HG02870 (cell line): ENCODE measurements around the gene RPP21.

Experiments used
- ATAC-seq: cut with Tn5 transposase; IDR thresholded peaks from one replicate; pipeline ENCODE4 v1.9.1; 2021; ENCODE audit warnings: mild to moderate bottlenecking, moderate library complexity; ENCODE audit not compliant: unreplicated experiment

The RPP21 gene

GRCh38 chr6:30328397-30328796, 16.6 kb upstream of the RPP21 start:
- ATAC-seq: no peak

DNA sequence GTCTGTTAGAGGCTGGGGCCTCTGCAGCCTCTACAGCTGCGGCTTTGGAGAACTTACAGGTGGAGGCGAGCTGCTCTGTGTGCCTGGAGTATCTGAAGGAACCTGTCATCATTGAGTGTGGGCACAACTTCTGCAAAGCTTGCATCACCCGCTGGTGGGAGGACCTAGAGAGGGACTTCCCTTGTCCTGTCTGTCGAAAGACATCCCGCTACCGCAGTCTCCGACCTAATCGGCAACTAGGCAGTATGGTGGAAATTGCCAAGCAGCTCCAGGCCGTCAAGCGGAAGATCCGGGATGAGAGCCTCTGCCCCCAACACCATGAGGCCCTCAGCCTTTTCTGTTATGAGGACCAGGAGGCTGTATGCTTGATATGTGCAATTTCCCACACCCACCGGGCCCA, 15.6 kb upstream of the RPP21 start:
- ATAC-seq: no peak

GRCh38 chr6:30331981-30332380, 13.0 kb upstream of the RPP21 start:
- no peak for ATAC-seq

GRCh38 chr6:30334075-30334783, 10.7 kb upstream of the RPP21 start:
- ATAC-seq: no peak

GRCh38 chr6:30340589-30341054, 4.3 kb upstream of the RPP21 start:
- no peak for ATAC-seq

- ATAC-seq: no peak
Measured at GRCh38 chr6:30341218-30341617, 3.7 kb upstream of the RPP21 start.

DNA sequence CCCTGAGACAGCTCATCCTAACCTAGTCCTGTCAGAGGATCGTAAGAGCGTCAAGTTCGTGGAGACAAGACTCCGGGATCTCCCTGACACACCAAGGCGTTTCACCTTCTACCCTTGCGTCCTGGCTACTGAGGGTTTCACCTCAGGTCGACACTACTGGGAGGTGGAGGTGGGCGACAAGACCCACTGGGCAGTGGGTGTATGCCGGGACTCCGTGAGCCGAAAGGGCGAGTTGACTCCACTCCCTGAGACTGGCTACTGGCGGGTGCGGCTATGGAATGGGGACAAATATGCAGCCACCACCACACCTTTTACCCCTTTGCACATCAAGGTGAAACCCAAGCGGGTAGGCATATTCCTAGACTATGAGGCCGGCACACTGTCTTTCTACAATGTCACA, 3.2 kb upstream of the RPP21 start:
- ATAC-seq: no peak

DNA sequence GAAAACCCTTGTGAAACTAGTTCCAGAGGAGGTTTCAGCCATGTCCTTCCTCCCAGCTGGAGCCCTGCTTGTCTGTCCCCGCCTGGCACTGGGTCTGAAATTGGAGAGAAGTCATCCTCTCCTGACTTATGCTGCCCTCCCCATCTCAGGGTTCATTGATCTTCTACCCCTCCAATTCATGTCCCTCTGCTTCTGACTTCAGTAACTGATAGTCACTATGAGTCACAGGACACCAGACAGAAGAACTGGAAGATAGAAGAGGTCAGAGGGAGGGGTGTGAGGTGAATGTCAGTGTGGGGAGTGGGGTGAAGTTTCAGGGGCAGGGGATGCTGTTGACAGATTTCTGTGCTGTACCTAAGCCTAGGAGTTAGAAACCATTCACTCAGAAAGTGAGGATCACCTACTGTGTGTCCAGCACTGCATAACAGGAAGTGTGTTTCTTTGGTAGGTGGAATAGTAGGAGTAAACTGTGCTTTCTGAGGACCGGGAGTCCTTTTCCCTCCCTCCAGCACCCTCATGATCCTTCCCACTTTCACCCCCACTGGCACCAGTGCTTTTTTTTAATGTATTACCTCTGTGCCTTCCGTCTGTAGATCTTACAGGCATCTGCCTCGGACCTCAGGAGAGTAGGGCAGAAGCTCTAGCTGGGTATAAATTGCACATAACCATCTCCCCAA, 627 bp upstream of the RPP21 start:
- ATAC-seq: no peak

DNA sequence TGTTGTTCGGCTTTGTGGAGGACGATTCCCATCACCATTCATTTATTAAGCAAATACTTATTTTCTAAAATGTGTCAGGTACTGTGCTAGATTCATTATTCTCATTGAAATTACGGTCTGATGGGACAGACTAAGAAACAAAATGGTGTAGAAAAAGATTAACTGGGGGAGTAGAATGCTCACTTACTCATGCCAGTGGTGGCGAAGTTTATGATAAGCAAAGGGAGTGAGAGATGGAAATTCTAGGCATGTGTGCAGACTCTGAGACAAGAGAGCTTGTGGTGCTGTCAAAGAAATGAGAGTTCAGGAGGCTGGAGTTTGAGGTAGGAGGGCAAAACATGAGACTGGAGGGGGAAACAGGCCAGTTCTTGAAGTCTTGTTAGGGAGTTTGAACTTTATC, 896 bp downstream of the RPP21 start:
- no peak for ATAC-seq

DNA sequence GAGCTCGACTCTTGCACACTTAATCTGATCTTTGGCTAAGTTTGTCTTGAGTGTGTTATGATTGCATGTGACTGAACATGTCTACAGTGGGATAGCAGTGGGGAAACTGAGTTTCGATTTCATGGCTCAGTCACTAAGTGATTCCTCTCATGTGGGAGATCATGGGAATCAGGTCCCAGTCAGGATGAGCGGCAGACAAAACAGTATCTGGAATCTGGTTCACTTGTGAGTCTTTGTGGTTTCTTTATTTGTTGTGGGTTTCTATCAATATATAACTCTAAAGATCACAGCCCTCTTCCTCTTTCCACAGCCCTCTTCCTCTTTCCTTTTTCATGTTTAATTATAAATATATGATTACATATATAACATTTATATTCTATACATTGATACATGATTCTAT, 4.0 kb downstream of the RPP21 start:
- ATAC-seq: no peak

GRCh38 chr6:30349421-30350177, 4.6 kb downstream of the RPP21 start:
- no peak for ATAC-seq

DNA sequence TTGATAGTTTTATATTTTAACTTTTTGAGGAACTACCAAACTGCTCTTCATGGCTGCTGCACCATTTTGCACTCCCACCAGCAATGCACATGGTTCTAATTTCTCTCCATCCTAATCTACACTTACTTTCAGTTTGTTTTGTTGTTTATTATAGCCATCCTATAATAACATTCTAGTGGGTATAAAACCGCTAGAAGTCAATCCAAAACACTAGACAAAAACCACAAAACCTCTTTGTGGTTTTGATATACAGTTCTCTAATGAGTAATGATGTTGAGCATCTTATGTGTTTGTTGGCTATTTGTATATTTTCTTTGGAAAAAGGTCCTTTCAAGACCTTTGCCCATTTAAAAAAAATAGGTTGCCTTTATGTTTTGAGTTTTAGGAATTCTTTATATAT, 5.6 kb downstream of the RPP21 start:
- no peak for ATAC-seq

DNA sequence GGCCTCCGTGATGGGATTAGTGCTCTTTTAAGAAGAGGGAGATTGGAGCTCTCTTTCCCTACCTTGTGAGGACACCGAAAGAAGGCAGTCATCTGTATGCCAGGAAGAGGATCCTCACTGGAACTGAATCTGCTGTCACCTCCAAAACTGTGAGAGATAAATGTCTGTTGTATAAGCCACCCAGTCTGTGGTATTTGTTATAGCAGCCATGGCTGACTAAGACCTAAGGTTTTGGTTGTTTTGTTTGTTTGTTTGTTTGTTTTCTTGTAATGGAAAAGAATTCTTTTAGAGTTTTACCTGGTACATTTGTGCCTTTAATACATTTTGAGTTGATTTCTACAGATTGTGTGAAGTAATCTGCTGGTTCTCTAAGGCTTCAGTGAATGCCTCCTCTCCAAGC, 7.6 kb downstream of the RPP21 start:
- ATAC-seq: no peak

DNA sequence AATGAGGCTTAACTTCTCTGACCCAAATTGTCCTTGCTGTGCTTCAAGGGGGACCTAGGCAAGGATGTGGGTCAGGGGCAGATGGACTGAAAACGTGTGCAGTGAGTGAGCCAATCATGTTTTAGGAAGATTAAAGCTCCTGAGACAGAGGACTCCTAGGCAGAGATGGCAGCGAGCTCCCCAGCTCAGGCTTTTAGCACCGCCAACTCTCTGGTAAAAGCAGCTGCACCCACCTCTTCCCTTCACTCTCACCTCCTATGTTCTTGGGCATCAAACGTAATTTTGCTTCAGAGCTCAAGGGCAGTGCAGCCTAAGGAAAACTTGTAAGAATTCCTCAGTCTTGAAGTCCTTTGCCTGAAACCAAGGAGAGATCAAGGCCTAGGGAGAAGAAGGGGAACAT, 10.3 kb downstream of the RPP21 start:
- ATAC-seq: no peak

DNA sequence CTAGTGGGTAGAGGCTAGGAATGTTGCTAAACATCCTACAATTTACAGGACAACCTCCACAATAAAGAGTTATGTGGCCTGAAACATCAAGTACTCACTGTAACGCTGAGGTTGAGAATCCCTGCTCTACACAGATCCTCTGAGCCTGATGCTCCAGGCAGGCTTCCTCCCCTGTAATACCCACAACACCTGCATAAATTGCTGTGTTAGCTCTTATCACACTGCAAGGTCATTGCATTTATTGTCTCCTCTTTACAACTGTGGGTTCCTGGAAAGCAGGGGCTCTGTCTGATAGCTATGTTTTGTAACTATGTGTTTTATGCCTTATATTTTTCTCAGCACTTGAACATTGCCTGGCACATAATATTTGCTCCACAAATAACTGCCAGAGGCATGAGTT, 11.6 kb downstream of the RPP21 start:
- no peak for ATAC-seq

GRCh38 chr6:30357678-30358540, 13.0 kb downstream of the RPP21 start:
- no peak for ATAC-seq

- no peak for ATAC-seq
Measured at GRCh38 chr6:30359276-30359675, 14.3 kb downstream of the RPP21 start.

DNA sequence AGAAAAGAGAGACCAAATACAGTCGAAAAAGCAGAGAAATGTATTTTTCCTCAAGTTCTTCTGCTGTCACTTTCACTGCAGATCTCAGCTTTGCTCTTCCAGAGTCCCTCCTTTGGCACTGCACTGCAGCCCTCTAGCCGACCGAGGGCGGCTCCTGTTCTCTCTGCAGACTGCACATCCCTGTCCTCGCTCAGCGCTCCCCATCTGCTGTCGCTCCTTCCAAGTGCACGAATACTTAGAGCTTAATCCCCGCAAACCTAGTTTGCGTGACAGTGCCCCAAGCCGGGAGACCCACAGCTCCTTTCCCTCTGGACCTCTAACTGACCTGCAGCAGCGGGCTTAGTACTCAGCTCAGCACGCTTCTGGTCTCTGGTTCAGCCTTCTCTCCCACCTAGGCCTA, 15.2 kb downstream of the RPP21 start:
- no peak for ATAC-seq

- no peak for ATAC-seq
Measured at GRCh38 chr6:30361661-30362060, 16.7 kb downstream of the RPP21 start.

GRCh38 chr6:30363459-30363858, 18.5 kb downstream of the RPP21 start:
- no peak for ATAC-seq

DNA sequence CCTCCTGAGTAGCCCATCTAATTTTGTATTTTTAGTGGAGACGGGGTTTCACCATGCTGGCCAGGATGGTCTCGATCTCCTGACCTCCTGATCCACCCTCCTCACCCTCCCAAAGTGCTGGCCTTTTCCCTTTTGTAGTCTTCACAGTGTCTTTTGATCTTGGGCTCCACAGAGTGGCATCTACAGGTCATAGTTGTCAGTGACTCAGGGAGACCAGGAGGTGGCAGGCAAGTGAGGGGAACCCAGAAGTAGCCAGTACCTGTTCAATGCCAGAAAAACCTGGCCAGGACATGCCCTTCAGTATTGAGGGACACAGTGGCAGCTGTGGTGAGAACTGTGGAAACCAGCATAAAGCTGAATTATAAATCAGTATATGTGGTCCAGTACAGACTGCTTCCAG, 19.6 kb downstream of the RPP21 start:
- no peak for ATAC-seq
